CD4-positive, alpha-beta T cell treated with Interleukin-4 for 1 hour (primary cell): ENCODE data around the gene MTA1.

Experiments used
- DNase-seq, 2 donors: peaks; one replicate each; pipeline ENCODE4 v3.0.0-alpha.2; 2020 to 2022

MTA1 gene

DNA sequence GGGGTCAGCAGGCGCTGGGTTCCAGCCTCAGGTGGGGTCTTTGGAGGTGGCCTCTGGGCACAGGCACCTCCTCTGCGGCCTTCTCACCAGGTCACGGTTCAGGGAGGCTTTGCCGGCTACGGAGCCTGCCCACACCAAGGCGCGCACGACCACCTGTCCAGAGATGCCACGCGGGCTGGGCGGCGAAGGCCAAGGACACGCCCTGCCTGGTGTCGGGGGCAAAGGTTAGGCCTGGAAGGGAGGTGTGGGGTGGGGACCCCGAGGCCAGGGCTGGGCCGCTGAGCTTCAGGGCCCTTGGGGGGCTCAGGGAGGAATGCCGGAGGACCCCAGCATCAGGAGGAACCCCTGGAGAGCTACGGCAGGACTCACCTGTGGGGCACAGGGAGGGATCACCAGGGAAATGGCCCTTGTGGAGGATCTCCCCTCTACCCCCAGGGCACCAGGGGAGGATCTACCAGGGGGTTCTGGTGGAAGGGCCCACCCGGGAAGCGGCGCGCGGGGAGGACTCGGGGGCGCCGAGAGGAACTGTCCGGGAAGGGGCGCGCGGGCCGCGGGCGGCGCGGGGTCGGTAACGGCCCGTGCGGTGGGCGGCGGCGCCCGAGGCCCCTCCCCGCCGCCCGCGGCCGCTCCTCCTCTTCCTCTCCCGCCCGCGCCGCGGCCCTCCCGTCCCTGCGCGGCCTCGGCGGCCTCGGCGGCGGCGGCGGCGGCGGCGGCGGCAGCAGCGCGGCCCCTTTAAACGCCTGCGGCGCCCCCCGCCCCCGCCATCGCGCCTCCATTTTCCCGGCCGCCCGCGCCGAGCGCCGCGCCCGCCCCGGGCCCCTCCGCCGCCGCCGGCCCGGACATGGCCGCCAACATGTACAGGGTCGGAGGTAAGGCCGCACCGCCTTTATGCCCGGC is at the start of gene MTA1:
MTA1 (plus strand) TSS at position 633 of the 897 bp plus-strand sequence; CDS start at position 842, 209 bp downstream.
- peak; percentile 26 to 43 for DNase-seq

- no peak for DNase-seq
Observed at GRCh38 chr14:105374389-105374788, 45.2 kb upstream of the MTA1 start.

GRCh38 chr14:105375635-105376057 is 44.0 kb upstream of the MTA1 start:
- DNase-seq: peak; percentile 10 to 52

DNA sequence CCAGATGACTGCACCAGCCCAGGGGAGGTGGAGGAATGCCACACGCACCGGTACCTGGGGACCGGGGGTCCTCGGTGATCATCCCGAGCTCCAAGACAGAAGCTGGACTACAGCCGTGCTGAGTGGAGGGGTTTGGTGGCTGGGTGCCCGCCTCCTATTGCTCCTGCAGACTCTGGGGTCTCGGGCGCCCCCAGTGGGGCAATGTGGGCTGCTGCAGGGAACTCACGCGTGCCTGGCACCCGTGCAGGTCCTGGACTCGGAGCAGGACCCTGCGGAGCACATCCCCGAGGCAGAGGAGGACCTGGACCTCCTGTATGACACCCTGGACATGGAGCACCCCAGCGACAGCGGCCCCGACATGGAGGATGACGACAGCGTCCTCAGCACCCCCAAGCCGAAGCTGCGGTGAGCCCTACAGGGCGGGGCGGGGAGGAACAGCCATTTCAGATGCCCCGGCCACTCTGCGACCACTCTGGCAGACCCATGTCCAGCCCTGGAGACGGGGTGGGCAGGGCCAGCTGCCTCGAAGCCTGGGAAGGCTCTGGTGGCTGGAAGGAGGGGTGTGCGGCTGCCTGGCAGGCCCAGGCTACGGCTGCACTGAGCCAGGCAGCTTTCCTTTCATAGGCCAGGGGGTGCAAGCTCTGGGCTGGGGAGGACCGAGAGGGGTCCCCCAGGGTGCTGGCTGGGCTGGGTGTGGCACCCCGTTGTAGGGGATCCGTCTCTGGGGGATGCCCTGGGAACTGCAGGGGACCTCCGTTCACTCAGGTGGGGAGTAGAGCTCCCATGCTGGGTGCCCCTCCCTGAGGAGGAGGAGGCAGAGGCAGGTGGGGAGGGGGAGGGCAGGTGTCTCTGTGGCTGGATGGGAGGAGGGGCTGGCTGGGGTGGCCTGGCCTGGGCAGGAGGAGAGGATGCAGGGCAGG is 42.8 kb upstream of the MTA1 start:
- DNase-seq: no peak

GRCh38 chr14:105377555-105378182 is 42.0 kb upstream of the MTA1 start:
- no peak for DNase-seq

- DNase-seq: no peak
Observed at GRCh38 chr14:105378199-105378598, 41.4 kb upstream of the MTA1 start.

DNA sequence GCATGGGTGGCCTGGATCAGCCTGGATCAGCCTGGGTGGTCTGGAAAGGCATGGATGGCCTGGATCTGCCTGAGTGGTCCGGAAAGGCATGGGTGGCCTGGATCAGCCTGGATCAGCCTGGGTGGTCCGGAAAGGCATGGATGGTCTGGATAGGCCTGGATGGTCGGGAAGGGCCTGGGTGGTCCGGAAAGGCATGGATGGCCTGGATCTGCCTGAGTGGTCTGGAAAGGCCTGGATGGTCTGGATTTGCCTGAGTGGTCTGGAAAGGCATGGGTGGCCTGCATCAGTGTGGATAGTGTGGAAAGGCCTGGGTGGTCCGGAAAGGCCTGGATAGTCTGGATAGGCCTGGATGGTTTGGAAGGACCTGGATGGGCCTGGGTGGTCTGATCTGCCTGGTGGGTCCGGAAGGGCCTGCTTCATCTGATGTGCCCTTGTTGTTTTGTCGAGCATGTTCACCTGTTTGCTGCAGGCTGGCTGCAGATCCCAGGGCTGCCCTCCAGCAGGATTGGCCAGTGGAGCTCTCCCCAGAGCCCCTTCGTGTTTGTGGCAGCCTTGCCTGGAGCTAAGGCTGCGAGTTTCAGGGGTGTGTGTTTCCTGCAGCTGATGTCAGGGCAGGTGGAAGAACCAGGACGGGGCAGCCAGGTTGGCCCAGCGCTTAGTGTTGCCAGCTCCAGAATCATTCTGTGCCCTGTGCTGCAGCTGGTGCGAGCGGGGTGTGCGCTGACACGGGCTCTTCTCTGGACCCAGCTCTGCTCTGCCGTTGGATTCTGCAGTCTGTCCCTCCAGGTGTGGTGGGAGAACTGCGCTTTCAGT is 40.5 kb upstream of the MTA1 start:
- no peak for DNase-seq

DNA sequence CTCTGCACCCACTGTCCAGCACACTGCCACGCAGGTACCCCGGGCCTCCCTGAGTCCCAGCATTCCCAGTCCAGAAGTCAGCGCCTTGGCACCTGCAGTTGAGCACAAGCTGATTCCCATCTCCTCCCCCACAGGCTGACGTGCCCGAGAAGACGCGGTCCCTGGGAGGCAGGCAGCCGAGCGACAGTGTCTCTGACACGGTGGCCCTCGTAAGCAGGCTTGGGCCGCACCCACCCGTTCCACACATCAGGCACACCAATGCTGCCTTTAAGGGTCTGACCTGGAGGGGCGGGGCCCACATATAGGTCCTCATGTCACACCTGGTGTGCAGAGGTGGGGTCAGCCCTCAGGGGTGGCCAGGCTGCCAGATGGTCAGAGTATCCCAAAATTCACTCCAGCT is 39.7 kb upstream of the MTA1 start:
- DNase-seq: no peak

GRCh38 chr14:105380756-105381155 is 38.9 kb upstream of the MTA1 start:
- no peak for DNase-seq

DNA sequence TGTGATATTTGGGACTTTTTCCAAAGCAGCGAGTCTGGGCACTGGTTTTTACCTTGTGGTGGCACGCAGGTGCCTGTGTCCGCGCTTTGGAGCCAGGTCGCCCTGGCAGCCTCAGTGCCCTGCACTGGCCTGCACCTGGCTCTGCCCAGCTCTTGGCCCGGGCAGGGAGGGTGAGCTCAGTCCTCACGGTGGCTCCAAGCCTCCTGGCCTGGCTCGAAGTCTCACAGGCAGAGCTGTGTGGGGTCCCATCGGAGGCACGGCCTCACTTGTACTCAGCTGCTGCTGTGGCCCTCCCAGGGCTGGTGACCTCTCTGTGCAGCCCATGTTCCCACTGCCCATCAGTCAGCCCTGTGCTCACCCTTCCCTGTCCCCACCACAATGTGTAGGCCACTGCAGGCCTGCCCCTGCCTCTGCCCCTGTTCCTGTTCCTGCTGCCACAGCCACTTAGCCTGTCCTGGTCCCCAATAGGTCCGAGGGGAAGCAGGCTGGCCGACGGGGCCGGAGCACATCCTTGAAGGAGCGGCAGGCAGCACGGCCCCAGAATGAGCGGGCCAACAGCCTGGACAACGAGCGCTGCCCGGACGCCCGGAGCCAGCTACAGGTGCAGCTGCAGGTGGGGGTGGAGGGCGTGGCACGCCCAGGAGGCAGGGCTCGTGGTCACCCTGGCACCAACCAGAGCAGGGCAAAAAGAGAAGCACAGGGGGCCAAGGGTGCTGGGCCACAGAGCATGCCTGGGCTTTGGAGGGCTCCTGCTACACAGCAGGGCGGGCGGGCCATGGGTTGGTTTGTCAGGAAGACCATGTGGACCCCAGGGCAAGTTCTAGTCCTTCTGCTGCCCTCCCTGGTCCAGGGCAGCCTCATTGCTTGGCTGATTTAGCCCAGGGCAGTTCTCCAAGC is 37.9 kb upstream of the MTA1 start:
- DNase-seq: no peak

DNA sequence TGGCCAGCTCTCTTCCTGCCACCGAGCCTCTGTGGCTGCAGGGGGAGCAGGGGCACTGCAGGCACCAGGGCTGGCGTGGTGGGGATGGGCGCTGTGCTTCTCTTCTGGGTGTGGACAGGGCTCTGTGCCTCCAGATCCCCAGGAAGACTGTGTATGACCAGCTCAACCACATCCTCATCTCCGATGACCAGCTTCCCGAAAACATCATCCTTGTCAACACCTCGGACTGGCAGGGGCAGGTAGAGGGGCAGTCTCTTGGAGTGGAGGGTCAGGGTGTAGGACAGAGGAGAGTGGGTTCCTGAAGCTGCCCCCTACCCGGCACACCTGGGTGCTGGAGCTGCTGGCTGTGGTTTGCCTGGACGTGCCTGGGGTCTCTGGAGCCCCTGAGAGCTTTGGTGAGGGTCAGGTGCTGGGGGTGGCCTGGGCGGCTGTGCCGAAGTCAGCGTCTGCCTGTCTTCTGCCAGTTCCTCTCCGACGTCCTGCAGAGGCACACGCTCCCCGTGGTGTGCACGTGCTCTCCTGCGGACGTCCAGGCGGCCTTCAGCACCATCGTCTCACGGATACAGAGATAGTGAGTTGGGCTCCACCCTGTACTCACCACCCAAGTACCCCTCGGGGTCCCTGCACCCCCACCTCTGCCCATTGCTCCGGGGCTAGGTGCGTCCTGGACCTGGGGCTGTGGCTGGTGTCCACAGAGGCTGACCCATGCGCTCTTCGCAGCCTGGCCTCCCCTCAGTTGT is 37.1 kb upstream of the MTA1 start:
- no peak for DNase-seq

DNA sequence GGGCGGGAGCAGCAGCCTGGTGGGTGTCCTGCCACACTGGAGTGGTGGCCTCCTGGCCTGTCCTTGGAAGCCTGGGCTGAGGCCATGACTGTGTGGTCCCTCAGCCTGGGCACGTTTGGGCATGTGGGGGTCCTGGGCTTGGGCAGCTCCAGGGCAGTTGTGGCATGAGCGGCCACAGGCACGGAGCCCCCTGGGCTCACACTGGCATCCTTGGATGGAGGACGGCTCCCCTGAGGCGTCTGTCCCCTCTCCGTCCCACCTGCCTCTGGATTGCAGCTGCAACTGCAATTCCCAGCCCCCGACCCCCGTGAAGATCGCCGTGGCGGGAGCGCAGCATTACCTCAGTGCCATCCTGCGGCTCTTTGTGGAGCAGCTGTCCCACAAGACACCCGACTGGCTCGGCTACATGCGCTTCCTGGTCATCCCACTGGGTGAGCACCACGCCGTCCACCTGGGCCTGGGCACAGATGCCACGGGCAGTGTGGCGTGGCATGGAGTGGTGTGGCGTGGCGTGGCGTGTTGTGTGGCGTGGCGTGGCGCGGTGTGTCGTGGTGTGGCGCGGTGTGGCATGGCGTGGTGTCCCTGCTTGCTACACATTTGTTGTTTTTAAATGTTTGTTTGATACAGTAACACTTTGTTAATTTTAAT is 36.4 kb upstream of the MTA1 start:
- no peak for DNase-seq

DNA sequence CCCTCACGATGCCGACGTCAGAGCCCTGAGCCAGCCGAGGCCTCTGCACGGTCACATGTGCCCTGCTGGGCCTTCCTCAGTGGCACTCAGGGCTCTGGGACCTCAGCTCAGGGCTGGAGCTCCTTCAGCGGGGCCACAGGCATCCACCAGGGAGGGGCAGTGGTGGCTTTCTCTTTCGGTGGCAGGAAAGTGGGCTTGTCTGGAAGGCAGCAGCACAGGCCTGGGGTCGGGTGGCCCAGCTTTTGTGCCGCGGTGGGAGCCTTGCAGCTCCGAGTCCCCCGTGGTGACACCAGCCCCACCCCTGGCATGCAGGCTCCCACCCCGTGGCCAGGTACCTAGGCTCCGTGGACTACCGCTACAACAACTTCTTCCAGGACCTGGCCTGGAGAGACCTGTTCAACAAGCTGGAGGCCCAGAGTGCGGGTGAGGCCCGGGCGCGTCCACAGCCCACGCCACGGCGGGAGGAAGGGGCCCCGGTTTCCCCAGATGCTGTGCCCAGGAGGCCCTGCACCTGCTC is 35.5 kb upstream of the MTA1 start:
- no peak for DNase-seq

GRCh38 chr14:105384605-105385321 is 34.9 kb upstream of the MTA1 start:
- DNase-seq: no peak

GRCh38 chr14:105385322-105385637 is 34.3 kb upstream of the MTA1 start:
- DNase-seq: no peak

DNA sequence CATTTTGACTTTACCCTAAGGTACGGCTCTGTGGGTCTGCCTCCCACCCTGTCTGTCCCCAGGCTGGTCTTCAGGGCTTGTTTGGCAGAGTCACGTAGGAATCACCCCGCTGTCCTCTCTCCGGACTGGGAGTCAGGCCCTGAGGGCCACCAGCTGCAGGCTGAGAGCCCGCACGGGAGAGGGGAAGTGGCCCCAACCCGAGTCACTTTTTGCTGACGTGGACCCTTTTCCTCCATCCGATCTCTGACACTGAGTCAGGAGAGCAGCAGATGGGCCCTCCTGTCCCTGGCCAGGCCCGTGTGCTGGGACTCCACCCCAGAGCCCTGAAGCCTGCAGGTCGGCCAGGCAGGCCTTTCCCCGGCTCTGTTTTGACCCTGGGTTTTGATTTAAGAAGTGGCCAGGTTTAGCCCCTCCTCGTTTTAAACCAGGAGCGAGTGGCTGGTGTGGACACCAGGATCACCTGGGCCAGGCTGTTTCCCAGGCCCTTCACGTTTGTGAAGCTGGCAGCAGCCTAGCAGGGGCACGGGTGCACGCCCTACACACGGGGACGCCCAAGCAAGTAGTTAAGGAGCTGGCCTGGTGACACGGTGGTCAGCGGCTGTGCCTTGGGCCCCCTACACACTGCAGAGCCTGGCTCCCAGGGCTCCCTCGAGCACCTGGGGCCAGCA is 33.8 kb upstream of the MTA1 start:
- DNase-seq: no peak

DNA sequence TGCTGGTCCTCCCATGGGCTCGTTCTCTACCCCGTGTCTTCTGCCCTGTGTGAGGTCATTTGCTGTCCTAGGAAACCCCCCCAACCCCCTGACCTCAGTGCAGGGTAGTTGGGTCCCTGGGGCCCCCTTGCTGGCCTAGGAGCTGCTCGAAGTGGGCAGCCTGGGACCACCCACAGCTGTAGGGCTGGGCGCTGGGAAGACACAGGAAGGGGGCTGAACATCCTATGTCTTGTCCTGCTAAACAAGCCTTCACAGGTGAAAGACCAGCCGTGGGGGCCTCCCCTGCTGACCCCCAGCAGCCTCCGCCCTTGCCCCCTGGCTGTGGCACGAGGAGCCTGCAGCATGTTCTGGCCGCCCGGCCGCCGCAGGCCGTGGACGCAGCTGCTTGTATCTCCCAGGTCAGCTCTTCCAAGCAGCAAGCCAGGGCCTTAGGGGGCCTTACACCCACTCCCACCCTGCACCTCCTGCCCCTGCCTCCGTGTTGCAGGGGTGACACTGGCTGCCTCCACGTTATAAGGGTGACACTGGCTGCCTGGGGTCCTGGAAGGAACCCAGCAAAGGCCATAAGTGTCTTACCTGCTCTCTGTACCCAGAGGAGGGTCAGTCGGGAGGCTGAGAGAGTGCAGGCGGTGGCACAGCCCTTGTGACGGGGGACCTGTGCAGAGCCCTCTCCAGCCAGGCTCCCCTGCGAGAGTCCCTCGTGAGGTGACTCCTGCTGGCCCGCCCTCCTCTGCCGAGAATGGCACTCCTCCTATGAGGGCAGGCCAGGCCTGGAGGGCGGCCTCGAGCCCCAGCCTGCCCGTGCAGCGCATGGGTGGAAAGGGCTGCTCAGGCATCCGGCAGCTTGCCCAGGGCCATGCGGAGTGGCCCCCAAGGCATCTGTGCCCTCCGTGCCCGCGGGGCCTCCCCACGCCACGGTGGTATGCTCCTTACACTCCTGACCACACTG is 32.8 kb upstream of the MTA1 start:
- no peak for DNase-seq
